AG09309 (cell line): Measurements from ENCODE around the gene PDCD1LG2.

Experiments used
- DNase-seq: peaks from one replicate; pipeline ENCODE4 v3.0.0-alpha.2; 2010; ENCODE audit warnings: low read depth
- H3K4me3 ChIP-seq: 2 replicates; pipeline ENCODE4 v1.5.1; 2011; ENCODE audit warnings: mild to moderate bottlenecking, low read depth, low read length, moderate library complexity; ENCODE audit not compliant: control insufficient read depth
- TF ChIP-seq, protein P1 (sequence below): IDR thresholded peaks from 2 replicates; pipeline ENCODE4 v1.5.1; 2011; ENCODE audit warnings: mild to moderate bottlenecking, low read depth, low read length, inconsistent platforms; ENCODE audit not compliant: insufficient read depth, control insufficient read depth; ENCODE audit errors: missing control alignments

Gene PDCD1LG2

DNA sequence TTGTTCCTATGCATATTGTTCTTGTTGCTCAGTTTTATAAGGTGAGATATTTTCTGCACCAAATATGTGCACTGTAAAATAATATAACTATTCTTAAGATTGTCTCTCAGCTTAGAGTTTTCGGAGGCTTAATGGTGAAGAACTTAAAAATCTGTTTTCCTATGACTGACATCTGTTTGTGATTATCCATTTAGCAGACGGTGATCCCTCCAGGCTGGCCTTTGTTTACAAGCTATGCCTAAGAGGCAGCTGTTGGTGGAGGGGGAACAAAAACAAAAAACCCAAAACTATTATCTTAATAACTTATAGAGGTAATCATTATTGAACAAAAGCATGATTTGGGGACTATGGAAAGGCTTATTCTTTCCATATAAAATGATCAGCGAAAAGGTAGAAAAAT lies 658 bp downstream of the PDCD1LG2 start:
- H3K4me3 ChIP-seq = peak overlapping the region; percentile 37
- no peak for DNase-seq
- TF ChIP-seq, protein P1, sequence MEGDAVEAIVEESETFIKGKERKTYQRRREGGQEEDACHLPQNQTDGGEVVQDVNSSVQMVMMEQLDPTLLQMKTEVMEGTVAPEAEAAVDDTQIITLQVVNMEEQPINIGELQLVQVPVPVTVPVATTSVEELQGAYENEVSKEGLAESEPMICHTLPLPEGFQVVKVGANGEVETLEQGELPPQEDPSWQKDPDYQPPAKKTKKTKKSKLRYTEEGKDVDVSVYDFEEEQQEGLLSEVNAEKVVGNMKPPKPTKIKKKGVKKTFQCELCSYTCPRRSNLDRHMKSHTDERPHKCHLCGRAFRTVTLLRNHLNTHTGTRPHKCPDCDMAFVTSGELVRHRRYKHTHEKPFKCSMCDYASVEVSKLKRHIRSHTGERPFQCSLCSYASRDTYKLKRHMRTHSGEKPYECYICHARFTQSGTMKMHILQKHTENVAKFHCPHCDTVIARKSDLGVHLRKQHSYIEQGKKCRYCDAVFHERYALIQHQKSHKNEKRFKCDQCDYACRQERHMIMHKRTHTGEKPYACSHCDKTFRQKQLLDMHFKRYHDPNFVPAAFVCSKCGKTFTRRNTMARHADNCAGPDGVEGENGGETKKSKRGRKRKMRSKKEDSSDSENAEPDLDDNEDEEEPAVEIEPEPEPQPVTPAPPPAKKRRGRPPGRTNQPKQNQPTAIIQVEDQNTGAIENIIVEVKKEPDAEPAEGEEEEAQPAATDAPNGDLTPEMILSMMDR = no peak

DNA sequence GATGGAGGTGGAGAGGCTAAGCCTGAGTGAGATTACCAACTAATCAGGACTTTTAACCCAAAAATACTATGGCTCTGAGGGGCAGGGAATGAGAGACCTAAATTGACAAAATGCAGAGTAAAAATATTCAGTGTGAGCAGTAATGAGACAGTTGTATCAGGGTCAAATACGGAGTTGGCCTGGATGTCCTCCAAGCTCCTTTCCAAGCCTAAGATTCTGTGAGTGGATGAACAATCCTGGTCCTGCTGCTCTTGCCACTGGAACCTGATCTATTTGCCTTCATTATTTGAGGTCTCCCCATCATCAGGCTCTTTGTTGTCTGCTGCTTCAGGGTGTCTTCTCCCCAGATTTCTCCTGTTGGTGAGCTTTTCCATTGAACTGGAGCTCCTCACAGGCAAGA lies 1.1 kb downstream of the PDCD1LG2 start:
- TF ChIP-seq, protein P1 = no peak
- no peak for DNase-seq
- H3K4me3 ChIP-seq = peak overlapping the region; percentile 37

DNA sequence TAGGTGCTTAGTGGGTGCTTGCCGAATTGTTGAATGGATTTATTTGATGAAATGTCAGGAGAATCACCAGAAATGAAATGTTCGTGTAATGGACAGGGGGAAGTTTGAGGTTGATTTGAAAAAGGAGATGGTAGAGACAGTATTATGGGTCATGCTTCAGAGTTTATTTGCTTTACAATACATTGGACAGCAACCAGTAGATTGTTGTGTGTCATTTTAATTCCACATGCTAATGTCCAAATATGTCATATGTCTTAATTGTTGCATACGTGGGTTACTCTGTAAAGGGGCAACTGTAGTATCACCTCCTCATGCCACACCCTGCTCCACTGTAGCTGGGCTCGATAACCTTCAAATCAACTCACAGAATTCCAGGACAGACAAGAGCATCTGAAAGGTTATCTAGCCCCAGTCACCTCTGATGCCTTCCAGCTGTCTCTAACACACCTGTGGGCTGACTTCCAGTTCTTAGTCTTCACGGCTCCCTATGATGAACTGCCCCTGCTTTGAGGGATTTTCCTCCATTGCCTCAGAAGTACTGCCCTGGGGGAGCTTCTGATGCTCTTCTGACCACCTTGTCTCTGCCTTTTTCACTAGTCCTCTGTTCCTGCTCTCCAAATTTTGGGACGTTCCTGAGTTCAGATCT lies 1.7 kb downstream of the PDCD1LG2 start:
- H3K4me3 ChIP-seq = peak overlapping the region; percentile 37
- no peak for DNase-seq
- TF ChIP-seq, protein P1 = no peak

DNA sequence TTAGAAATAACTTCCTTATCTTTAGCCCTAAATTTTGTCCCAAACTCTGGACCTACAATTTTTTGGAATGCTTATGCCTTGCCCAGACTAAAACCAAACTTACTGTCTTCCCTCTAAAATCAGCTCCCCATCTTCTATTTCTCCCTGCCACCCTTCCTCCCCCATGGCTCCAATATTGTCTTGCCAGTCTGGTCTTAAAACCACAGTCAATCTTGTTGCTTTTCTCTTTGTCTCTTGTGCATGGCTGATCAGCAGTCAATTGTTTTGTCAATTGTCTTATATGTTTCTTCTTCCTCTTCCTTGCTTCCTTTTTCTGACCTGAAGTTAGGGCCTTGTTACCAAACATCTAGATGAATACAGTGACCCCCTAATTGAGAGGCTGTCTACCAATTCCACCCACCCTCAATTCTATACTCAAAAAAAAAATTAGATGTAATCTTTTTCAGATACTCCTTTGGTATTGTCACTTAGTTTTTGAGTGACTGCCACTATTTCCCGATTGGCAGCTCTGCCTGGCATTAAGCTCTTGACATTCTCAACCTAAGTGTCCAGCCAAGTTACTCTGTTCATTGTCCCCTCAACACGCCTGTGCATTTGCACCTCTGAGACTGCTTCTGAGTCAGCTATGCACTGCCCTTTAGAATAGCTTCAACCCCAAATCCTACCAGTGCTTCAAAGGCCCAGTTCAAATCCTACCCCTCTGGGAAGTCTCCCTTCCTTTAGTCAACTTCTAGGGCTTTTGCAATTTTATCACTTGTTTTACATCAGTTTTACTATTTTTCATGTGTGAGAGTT lies 2.5 kb downstream of the PDCD1LG2 start:
- TF ChIP-seq, protein P1 = no peak
- no peak overlapping the region for H3K4me3 ChIP-seq
- no peak for DNase-seq

DNA sequence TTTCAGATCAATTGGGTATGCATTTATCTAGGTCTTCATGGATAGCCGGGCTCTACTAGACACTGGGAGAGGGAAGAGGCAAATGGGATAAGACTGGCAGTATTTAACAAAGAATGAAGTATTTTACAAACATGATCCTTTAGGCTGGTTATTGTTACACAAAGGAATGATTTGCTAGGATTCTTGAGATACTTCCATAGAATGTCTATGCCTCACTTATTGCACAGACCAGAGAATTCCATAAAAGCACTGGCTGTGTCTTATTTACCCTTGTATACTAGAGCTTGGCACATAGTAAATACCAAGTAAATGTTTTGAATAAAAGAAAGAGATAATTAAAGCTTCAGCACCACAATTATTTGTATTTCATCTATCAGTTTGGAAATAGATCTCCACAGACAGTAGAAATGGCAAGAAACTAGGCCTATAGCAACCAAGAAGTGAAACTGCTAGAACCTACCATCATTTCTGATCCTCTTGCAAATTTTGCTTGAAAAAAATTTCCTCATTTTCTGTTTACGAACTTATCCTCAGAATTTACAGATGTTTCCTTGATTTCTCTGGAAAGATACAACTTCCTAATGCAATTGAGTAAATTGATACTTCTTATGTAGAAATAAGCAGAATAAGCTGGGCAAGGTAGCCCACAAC lies 3.8 kb downstream of the PDCD1LG2 start:
- no peak overlapping the region for H3K4me3 ChIP-seq
- TF ChIP-seq, protein P1 = no peak
- DNase-seq = no peak

DNA sequence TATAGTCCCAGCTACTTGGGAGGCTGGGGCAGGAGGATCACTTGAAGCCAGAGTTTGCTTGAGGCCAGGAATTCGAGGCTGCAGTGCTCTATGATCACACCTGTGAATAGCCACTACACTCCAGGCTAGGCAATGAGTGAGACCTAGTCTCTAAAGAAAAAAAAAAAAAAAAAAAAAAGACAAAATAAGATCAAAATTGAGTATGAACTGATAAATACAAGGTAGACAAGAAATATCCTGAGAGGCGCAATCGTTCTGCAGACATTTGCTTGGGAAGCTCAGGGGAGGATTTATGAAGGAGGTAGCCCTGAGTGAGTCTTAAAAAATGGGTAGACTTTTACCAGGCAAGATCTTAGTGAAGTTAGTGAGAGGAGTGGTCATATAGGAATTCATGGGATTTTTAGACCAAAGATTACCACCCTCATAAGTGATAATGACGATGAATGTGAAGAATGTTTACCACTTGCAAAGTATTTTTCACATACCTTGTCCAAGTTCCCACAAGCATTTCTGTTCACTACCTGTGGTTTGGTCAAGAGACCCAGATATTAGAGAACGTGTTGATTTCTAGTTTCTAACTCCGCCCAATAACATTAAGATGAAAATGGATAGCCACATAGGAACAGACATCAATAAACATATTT lies 4.4 kb downstream of the PDCD1LG2 start:
- no peak overlapping the region for H3K4me3 ChIP-seq
- TF ChIP-seq, protein P1 = no peak
- no peak for DNase-seq
